ENCODE results near the gene POP5. TPM values are rescaled to one million over a fixed set of nuclear protein-coding genes. Genes with fewer than 3 reads are reported as not detected.
A peak's percentile ranks its signal among the peaks of the same experiment; 100 is the strongest.
"Not testable (repeated sequence)": the region's sequence is repeated elsewhere in the genome, so short reads cannot be mapped to it uniquely, and the experiment has no call there.

The POP5 gene
- 68.5 and 78.9 TPM in 2 replicates for total RNA-seq (2014; rRNA removed; shearing (Covaris generic); ENCODE audit: low replicate concordance)

GRCh38 chr12:120580787-120581723, at the start of gene POP5:
Gene POP5 (minus strand): TSS chr12:120581402. CDS start chr12:120581362, 40 bp downstream.
- DNase-seq (ENCODE audit: low read depth) = peak; percentile 92
- in situ Hi-C loops (cut with HindIII; ENCODE audit: low pct_unique_long_range_greater_than_20kb, low sequenced_read_pairs) = no loop called here

GRCh38 chr12:120630104-120630892, 49.1 kb upstream of the POP5 start:
- in situ Hi-C loops (cut with HindIII; ENCODE audit: low pct_unique_long_range_greater_than_20kb, low sequenced_read_pairs) = no loop called here
- no peak for DNase-seq (ENCODE audit: low read depth)

GRCh38 chr12:120628919-120629318, 47.7 kb upstream of the POP5 start:
- in situ Hi-C loops (cut with HindIII; ENCODE audit: low pct_unique_long_range_greater_than_20kb, low sequenced_read_pairs) = no loop called here
- no peak for DNase-seq (ENCODE audit: low read depth)

GRCh38 chr12:120625557-120626419, 44.6 kb upstream of the POP5 start:
- DNase-seq (ENCODE audit: low read depth) = no peak

GRCh38 chr12:120620624-120621023, 39.4 kb upstream of the POP5 start:
- in situ Hi-C loops (cut with HindIII; ENCODE audit: low pct_unique_long_range_greater_than_20kb, low sequenced_read_pairs) = no loop called here
- no peak for DNase-seq (ENCODE audit: low read depth)

More at GRCh38 chr12:120625557-120626419, 44.6 kb upstream of the POP5 start:
- in situ Hi-C loops (cut with HindIII; ENCODE audit: low pct_unique_long_range_greater_than_20kb, low sequenced_read_pairs) = no loop called here

GRCh38 chr12:120618954-120619615, 37.9 kb upstream of the POP5 start:
- in situ Hi-C loops (cut with HindIII; ENCODE audit: low pct_unique_long_range_greater_than_20kb, low sequenced_read_pairs) = no loop called here

GRCh38 chr12:120617767-120618166, 36.6 kb upstream of the POP5 start:
- in situ Hi-C loops (cut with HindIII; ENCODE audit: low pct_unique_long_range_greater_than_20kb, low sequenced_read_pairs); DNase-seq (ENCODE audit: low read depth): not testable (repeated sequence)

More at GRCh38 chr12:120618954-120619615, 37.9 kb upstream of the POP5 start:
- no peak for DNase-seq (ENCODE audit: low read depth)

GRCh38 chr12:120617193-120617592, 36.0 kb upstream of the POP5 start:
- in situ Hi-C loops (cut with HindIII; ENCODE audit: low pct_unique_long_range_greater_than_20kb, low sequenced_read_pairs); DNase-seq (ENCODE audit: low read depth): not testable (repeated sequence)

GRCh38 chr12:120614848-120615247, 33.6 kb upstream of the POP5 start:
- no peak for DNase-seq (ENCODE audit: low read depth)
- in situ Hi-C loops (cut with HindIII; ENCODE audit: low pct_unique_long_range_greater_than_20kb, low sequenced_read_pairs) = no loop called here

- in situ Hi-C loops (cut with HindIII; ENCODE audit: low pct_unique_long_range_greater_than_20kb, low sequenced_read_pairs); DNase-seq (ENCODE audit: low read depth): not testable (repeated sequence)
These were observed 30.3 kb upstream of the POP5 start for GRCh38 chr12:120611534-120611933.

GRCh38 chr12:120610560-120610959, 29.4 kb upstream of the POP5 start:
- in situ Hi-C loops (cut with HindIII; ENCODE audit: low pct_unique_long_range_greater_than_20kb, low sequenced_read_pairs) = no loop called here
- DNase-seq (ENCODE audit: low read depth) = no peak

- in situ Hi-C loops (cut with HindIII; ENCODE audit: low pct_unique_long_range_greater_than_20kb, low sequenced_read_pairs) = not testable (repeated sequence)
- DNase-seq (ENCODE audit: low read depth) = peak; percentile 68
These were observed 21.2 kb upstream of the POP5 start for GRCh38 chr12:120602416-120602815.

- DNase-seq (ENCODE audit: low read depth) = peak; percentile 52
- in situ Hi-C loops (cut with HindIII; ENCODE audit: low pct_unique_long_range_greater_than_20kb, low sequenced_read_pairs) = no loop called here
These were observed 18.7 kb upstream of the POP5 start for GRCh38 chr12:120599672-120600552.

GRCh38 chr12:120598674-120599463, 17.7 kb upstream of the POP5 start:
- peak; percentile 93 for DNase-seq (ENCODE audit: low read depth)

GRCh38 chr12:120597861-120598260, 16.7 kb upstream of the POP5 start:
- DNase-seq (ENCODE audit: low read depth) = no peak
- in situ Hi-C loops (cut with HindIII; ENCODE audit: low pct_unique_long_range_greater_than_20kb, low sequenced_read_pairs) = no loop called here

More at GRCh38 chr12:120598674-120599463, 17.7 kb upstream of the POP5 start:
- in situ Hi-C loops (cut with HindIII; ENCODE audit: low pct_unique_long_range_greater_than_20kb, low sequenced_read_pairs) = no loop called here

- no peak for DNase-seq (ENCODE audit: low read depth)
- in situ Hi-C loops (cut with HindIII; ENCODE audit: low pct_unique_long_range_greater_than_20kb, low sequenced_read_pairs) = no loop called here
These were observed 15.7 kb upstream of the POP5 start for GRCh38 chr12:120596901-120597300.
